Right lobe of liver (tissue), 4 donors: Measurements from ENCODE around the gene MKI67.

Experiments
- POLR2A ChIP-seq: fragments of 450-650 bp; IDR thresholded peaks from one replicate; pipeline ENCODE4 v1.6.1; 2017; ENCODE audit warnings: antibody characterized with exemption, mild to moderate bottlenecking
- TF ChIP-seq, protein P1 (sequence below), 4 donors: fragments of 200-600 bp in 3 of 4; fragments of 450-650 bp in 1 of 4; IDR thresholded peaks; one replicate each; pipeline versions ENCODE4 v1.5.1 to v1.8.0; 2016 to 2022; ENCODE audit warnings: antibody characterized with exemption in 4 of 4, mild to moderate bottlenecking in 2 of 4
- donor health status: DM: no; HTN: no; CAD: no.
- donor health status: DM: no; HTN: no; CAD: no.
- donor health status: DM: no; HTN: yes; CAD: no.

DNA sequence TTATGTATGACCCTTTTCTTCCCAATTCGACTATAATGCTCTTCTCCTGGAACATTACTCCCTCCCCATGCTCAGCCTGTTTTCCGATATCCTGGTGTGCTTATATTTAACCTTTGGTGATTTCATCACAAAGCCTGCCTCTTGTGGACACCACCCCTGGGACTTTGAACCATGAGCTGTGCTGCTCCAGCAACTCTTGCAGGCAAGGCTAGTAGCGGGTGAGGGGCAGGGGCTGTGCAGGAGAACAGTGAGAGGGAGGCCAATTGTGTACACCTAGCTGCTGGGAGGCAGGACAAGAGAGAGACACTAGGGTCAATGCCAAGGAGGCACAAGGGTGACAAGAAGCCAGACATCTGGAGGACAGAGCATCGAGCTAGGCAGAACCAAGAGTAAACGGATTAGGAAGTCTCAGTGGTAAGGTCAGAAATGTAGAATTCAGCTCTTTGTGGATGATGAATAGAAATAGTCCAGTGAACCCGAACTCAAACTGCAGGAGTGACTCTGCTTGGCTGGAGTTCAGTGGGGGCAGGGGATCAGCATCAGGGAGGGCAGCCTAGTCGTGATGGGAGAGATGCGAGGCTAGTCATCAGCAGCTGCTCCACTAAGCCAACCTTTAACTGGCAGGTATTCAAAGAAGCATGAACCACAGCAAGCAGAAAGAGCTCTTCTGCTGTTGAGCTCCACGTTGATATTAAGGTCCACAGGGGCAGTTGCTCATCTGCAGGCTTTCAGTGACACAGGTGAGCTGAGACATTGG lies 31.0 kb upstream of the MKI67 start:
- peak; percentile 28 for TF ChIP-seq POLR2A
- TF ChIP-seq, protein P1, sequence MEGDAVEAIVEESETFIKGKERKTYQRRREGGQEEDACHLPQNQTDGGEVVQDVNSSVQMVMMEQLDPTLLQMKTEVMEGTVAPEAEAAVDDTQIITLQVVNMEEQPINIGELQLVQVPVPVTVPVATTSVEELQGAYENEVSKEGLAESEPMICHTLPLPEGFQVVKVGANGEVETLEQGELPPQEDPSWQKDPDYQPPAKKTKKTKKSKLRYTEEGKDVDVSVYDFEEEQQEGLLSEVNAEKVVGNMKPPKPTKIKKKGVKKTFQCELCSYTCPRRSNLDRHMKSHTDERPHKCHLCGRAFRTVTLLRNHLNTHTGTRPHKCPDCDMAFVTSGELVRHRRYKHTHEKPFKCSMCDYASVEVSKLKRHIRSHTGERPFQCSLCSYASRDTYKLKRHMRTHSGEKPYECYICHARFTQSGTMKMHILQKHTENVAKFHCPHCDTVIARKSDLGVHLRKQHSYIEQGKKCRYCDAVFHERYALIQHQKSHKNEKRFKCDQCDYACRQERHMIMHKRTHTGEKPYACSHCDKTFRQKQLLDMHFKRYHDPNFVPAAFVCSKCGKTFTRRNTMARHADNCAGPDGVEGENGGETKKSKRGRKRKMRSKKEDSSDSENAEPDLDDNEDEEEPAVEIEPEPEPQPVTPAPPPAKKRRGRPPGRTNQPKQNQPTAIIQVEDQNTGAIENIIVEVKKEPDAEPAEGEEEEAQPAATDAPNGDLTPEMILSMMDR (IDR thresholded peaks at IDR 0.05): no peak
